GM19455 (cell line): ENCODE data around the gene TBL1X.

Experiments used
- ATAC-seq: cut with Tn5 transposase; IDR thresholded peaks from one replicate; pipeline ENCODE4 v1.9.1; 2021; ENCODE audit not compliant: unreplicated experiment

The TBL1X gene

DNA sequence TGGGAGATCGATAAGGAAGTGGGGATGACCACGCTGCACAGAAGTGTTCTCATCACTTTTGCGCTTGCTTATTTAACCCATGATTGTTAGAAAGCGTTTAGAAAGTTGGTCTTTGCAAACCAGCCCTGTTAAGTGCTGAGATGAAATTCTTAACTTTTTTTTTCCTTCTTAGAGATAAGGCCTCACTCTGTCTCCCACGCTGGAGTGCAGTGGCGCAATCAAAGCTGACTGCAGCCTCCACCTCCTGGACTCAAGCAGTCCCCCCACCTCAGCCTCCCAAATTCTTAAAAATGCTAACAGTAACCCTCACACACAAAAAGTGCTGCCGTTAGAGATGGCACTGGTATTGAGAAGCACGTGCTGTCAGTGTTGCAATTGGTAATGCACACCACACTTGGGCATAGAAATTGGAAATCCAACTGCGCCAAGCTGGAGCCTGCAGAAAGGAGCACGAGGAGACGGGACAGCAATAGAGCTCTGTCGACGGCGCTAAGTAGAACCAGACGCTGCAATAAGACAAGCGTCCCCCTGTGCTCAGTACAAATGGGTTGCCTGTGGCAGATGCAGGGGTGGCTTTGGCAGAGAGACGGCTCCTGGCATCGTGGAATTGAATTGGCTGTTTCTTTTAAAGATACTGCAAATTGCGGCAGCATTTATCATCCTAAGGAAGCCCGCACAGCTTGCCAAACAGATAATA, 113.4 kb downstream of the TBL1X start:
- ATAC-seq, result no peak

DNA sequence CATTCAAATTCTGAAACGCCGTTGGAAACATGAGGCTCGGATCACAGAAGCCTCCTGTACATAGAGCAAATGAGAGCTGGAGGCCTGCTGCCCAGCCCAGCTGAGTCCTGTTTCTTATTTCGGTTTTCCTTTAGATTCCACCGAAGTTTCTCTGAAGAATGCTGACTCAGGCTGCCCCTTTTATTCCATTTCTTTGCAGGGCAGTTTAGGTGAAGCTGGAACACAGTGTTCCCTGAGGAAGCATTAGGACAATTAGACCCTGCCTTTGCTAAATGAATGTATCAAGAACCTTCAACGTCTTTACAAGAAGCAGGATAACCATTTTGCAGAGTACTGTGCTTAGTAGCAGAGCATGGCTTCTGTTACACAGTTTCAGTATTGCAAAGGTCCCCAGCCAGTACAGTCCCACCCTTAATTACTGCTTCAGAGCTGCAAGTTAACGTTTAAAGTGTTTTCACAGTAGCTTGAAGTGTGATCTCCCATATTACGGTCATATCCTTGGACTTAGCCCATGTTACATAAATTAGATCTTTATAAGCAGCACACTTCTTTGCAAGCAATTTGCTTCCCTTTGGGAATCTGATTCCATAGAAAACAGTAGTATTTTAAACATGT, 117.0 kb downstream of the TBL1X start:
- ATAC-seq, result no peak

DNA sequence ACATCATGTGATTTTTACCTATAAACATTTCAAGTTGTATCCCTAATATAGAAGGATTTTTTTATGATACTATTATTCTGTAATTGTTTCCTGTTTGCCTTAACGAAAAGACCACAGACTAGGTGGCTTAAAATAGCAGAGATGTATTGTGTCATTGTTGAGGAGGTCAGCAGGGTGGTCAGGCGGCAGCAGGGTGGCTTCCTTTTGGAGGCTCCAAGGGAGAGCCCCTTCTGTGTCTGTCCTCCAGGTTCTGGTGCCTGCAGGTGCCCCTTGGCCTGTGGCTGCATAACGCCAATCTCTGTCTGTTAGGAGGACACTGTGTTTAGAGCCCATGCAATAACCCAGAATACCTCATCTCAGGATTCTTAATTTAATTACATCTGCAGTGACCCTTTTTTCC, 118.1 kb downstream of the TBL1X start:
- ATAC-seq, result no peak

- ATAC-seq, result no peak
Measured at GRCh38 chrX:9586992-9587392, 122.1 kb downstream of the TBL1X start.

DNA sequence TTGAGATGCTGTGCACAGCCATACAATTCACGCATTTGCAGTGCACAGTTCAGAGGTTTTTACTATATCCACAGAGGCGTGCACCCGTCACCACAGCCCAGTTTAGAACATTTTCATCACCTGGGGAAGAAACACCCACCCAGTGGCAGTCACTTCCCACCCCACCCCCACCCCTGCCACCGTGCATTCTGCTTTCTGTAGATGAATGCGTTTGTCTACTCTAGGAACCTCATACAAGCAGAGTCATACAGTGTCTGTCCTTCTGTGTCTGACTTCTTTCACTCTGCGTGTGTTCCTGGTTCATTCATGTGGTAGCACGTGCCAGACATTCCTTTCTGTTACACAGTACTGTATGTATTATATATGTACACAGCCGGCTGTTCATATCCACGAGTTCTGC, 122.8 kb downstream of the TBL1X start:
- no peak for ATAC-seq

DNA sequence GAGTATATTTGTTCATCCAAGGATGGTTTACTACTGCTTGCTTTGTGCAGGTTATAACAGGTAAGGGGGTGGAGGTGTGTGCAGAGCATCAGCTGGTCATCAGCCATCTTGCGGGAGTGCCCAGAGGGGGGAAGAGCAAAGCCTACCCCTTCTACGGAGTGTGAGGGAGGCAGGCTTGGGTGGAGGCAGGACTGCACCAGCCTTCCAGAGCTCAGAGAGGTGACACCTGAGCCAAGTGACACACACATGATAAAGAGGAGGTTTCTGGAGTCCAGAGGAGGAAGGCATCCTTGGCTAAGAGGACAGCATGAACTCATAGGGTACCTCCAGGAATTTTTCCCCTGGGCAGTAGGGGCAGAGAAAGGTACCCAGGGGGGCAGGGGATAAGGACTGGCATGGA, 126.6 kb downstream of the TBL1X start:
- no peak for ATAC-seq

DNA sequence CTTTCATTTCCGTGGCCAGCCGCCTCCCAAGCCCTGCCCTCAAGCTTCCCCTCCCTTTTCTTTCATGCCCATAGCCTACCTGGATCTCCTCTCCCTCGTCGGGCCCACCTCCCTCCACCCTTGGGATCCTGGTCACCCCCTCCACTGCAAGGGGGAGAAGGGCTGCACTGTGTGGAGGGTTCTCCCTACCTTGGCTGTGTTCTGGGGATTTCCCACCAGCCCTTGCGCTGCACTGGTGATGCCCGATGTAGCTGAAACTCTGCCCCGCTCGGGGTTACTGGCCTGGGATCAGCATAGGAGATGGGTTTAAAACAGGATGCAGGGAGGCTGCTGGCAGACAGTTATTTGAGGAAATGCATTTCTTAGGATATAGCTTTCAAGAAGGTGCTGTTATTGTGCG, 128.9 kb downstream of the TBL1X start:
- ATAC-seq, result no peak

DNA sequence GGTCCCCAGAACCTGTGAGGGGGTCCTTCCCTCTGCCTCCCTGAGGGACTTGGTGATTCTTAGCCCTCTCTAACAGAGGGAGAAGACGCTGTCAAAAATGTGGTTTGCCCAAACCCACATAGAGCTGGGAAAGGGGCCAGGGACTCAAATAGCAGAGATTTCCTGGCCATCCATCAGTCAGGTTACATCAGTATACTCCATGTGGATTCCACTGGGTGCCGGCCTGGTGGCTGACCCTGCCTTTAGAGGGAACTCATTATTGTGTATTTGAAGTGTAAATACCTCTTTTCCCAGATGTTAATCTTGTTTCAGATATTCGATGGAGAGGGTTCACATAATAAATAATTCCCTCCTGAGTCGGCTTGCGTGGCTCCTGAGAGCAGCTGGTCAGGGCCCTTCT, 130.3 kb downstream of the TBL1X start:
- ATAC-seq, result no peak

DNA sequence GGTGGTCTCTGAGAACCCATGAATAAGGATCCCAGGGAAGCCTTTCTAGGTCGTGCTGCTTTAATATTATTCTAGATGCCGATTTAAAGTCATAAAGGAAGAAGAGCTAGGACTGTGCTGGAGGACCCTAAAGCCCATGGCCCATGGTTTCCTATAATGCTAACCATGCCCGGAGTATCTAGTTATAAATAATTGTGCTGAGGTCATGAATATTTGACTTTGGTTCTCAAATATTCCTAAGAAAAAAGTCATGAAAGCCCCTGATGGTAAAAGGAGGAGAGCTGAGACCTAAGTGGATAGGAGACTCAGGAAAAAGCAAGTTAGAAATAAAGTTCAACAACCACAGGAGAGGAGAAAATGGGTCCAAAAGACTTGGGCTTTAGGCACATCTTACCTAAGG, 132.0 kb downstream of the TBL1X start:
- no peak for ATAC-seq

- no peak for ATAC-seq
Measured at GRCh38 chrX:9597361-9598035, 132.6 kb downstream of the TBL1X start.

GRCh38 chrX:9598344-9598743, 133.5 kb downstream of the TBL1X start:
- no peak for ATAC-seq

DNA sequence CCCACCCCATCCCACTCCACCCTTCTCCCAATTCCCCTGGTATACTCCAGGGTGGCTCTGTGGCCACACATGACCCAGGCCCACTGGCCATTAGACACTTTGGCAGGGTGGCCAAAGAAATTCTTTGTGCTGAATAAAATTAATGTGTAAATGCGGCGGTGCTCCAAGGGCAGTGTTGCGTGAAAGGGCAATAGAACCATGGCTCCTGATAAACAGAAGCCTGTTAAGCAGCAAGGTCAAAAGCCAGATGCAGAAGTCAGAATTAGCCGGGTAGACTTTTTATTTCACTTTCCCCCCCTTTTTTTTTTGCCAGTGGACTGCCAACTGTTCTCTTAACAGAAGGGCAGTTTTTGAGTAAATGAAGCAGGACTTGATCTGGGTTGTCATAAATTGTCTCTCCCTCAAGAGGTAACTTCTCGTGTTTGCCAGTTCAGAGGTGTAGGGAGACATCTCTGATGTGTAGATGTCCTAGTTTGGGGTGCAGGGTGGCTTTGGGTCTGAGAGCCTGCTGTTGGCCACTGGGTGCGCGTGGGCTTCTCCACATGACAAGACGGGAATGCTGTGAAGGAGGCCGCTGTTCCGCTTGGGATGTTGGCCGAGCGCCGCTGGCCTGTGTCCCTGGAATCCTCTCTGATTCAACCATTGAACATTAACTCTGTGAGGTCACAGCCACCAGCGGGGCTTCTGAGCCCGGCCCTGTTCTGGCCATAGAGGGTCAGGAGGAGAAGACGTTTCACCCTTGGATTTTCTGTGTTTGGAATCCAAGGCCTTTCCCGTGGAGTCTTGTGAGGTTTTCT, 139.5 kb downstream of the TBL1X start:
- ATAC-seq, result no peak

DNA sequence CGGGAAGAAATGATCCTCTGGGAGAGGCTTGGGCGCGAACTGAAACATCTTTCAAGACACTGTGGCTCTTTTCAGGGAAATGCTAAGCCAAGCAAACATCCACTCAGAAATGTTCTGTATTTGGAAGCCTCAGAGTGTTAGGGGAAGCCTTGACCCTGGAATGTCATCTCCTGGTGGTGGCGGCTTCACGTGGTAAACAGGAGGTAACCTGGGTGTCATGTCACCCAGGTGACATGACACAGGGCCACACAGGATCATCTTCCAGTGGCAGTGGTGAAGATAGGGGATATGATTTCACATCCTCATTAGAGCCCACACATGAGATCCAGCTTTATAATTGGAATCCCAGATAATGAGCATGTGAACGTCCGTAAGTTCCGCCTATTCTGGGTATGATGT, 140.0 kb downstream of the TBL1X start:
- ATAC-seq, result no peak

- no peak for ATAC-seq
Measured at GRCh38 chrX:9605484-9605883, 140.6 kb downstream of the TBL1X start.

- no peak for ATAC-seq
Measured at GRCh38 chrX:9606971-9607370, 142.1 kb downstream of the TBL1X start.

DNA sequence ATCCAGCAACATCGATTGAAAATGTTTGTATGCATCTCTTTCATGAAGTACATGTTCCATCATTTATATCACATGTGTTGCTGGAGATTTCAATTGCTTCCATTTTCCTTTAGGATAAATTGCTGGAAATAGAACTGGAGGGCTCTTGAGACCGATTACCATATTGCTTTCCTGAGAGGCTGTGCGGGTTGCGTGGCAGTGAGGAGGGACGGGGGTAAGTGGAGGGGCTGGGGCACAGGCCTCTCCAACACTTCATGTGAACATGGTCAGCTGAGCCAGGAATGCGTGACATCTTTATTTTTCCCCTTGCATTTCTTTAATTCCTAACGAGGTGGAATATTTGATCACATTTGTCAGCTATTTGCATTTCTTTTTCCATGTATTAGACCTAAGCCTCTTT, 144.6 kb downstream of the TBL1X start:
- ATAC-seq, result no peak

GRCh38 chrX:9609987-9610386, 145.1 kb downstream of the TBL1X start:
- no peak for ATAC-seq

DNA sequence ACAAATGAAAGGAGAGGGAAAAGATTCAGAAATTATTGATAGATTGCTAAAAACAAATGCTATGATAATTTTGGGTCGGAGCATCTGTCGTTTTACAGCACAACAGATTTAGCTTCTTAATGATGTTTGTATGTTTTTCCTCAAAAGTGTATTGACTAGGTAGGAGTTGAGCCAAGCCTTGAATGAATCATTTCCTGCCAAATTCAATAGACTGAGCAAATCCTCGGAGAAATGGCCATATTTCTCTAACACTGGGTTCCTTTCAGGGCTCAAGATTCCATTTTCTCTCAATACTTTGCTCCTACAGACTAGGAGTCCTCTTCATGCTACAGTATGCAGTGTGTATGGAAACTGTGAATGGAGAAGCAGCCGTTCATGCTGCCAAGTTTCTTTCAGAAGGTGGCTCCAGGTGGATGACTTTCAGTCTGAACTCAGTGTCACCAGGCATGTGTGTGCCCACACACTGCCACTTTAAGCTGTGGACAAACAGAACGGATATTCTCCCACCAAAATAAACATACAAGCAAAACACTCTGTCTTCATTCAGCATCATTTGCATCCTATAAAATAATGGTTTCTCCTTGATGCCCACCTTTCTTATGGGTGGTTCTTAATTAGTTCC, 146.0 kb downstream of the TBL1X start:
- no peak for ATAC-seq

DNA sequence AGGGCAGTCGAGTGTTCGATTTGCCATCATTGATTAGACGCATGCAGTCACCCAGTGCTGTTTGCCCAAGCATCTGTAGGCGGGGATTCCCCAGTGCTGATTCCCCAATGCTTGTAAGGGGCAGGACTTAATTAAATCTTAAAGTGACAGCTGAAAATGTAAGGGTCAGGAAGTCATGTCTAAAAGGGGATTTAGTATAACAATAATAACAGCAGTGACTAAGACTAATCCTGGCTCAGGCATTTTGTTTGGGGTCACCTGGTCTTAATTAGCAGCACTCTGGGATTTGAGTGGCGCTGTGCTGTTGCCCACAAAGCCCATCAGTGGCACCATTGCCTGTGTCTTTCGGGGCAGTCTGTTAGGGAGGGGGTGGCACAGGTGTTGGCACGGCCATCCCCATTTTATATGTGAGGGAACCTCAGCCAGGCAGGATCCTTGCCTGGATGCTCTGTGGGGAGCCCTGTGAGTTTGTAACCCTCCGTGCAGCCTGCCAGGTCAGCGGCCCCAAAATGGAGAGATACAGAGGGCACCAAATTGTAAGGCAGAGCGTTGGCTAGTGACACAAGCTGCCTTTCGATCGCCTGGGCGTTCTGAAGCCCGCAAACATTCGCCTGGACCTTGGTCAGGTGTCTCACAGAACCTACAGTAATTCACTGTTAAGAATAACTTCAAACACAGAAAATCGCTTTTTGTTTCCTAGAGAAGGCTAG, 146.7 kb downstream of the TBL1X start:
- no peak for ATAC-seq

- ATAC-seq, result no peak
Measured at GRCh38 chrX:9612146-9612505, 147.3 kb downstream of the TBL1X start.

DNA sequence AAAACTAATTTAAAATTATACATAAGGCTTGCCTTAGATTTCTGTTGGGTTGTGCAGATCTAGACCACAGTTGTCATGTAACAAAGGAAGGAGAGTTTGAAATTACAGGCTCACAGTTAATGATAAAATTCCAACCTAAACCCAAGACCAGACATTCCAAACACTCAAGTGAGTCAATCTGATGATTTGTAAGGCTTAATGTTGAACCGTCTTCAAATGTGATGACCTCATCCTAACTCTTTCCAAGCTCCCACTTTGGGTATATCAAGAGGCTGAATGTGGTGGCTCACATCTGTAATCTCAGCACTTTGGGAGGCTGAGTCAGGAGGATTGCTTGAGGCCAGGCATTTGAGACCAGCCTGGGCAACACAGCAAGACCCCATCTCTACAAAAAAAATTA, 149.2 kb downstream of the TBL1X start:
- ATAC-seq, result no peak
